PC-3 (cell line): Measurements from ENCODE around the gene VPS35L. TPM values are rescaled to one million over a fixed set of nuclear protein-coding genes. Genes with fewer than 3 reads are reported as not detected.

Experiments used
- ATAC-seq: fragments of 200-7000 bp; cut with Tn5 transposase; 2 replicates; pipeline ENCODE4 v1.9.1; 2020; ENCODE audit warnings: mild to moderate bottlenecking, moderate library complexity
- BruUV-seq: library from RNA; stranded (reverse); fragments of 400-500 nt; replicated peaks from 2 replicates; lab custom pipeline; 2021; lab: Mats Ljungman, UMichigan
- CTCF ChIA-PET: fragments of 300-600 bp; sonication (Branson Sonifier 250); formaldehyde crosslinking; loops from one replicate; lab custom pipeline; 2022; ENCODE audit warnings: antibody characterized with exemption; lab: Charles Lee
- POLR2A ChIA-PET: fragments of 300-600 bp; sonication (Branson Sonifier 250); formaldehyde crosslinking; loops from one replicate; lab custom pipeline; 2022; ENCODE audit warnings: antibody characterized with exemption; ENCODE audit not compliant: unreplicated experiment; lab: Charles Lee
- DNase-seq: peaks from one replicate; pipeline ENCODE4 v3.0.0-alpha.2; 2015
- H2AFZ ChIP-seq: fragments of 300-600 bp; sonication (generic); 2 replicates; pipeline ENCODE4 v1.6.0; 2016; ENCODE audit warnings: antibody characterized with exemption, low read length
- H3F3A ChIP-seq: fragments of 300-600 bp; sonication (generic); one replicate; pipeline ENCODE4 v1.6.0; 2017; ENCODE audit warnings: antibody characterized with exemption, low read length, control low read depth, mild to moderate bottlenecking; ENCODE audit not compliant: unreplicated experiment
- H3K27ac ChIP-seq: fragments of 300-600 bp; sonication (generic); 2 replicates; pipeline ENCODE4 v1.5.1; 2016; ENCODE audit warnings: mild to moderate bottlenecking, low read length
- H3K27me3 ChIP-seq: fragments of 300-600 bp; sonication (generic); 2 replicates; pipeline ENCODE4 v1.6.1; 2016; ENCODE audit warnings: low read length, mixed read lengths
- H3K36me3 ChIP-seq: fragments of 300-600 bp; sonication (generic); 2 replicates; pipeline ENCODE4 v1.6.1; 2016; ENCODE audit warnings: low read depth, mixed run types, low read length, mixed read lengths
- H3K4me1 ChIP-seq: fragments of 300-600 bp; sonication (generic); 2 replicates; pipeline ENCODE4 v1.5.1; 2016; ENCODE audit warnings: low read length; ENCODE audit not compliant: insufficient read depth
- H3K4me2 ChIP-seq: fragments of 300-600 bp; sonication (generic); 2 replicates; pipeline ENCODE4 v1.6.0; 2016; ENCODE audit warnings: low read length
- H3K4me3 ChIP-seq: fragments of 300-600 bp; sonication (generic); 2 replicates; pipeline ENCODE4 v1.5.1; 2016; ENCODE audit warnings: mild to moderate bottlenecking, low read length, mixed read lengths
- H3K79me2 ChIP-seq: fragments of 300-600 bp; sonication (generic); 2 replicates; pipeline ENCODE4 v1.6.1; 2017; ENCODE audit warnings: low read length, mixed read lengths
- H3K9ac ChIP-seq: fragments of 300-600 bp; sonication (generic); 2 replicates; pipeline ENCODE4 v1.6.0; 2016; ENCODE audit warnings: mild to moderate bottlenecking, low read length
- H3K9me2 ChIP-seq: fragments of 300-600 bp; sonication (generic); replicated peaks from 2 replicates; pipeline ENCODE4 v1.6.1; 2016; ENCODE audit warnings: mixed run types, low read length, mixed read lengths
- H3K9me3 ChIP-seq: fragments of 300-600 bp; sonication (generic); 2 replicates; pipeline ENCODE4 v1.6.1; 2016; ENCODE audit warnings: low read length, mixed read lengths
- H4K20me1 ChIP-seq: fragments of 300-600 bp; sonication (generic); 2 replicates; pipeline ENCODE4 v1.6.1; 2016; ENCODE audit warnings: low read length, mixed read lengths
- CTCF ChIP-seq: fragments of 300-600 bp; sonication (generic); conservative IDR thresholded peaks from 2 replicates; pipeline ENCODE4 v1.5.1; 2017; ENCODE audit warnings: antibody characterized with exemption, low read depth, mild to moderate bottlenecking, low read length
- EZH2 ChIP-seq: fragments of 300-600 bp; sonication (generic); IDR thresholded peaks from one replicate; pipeline ENCODE4 v1.6.1; 2017; ENCODE audit warnings: antibody characterized with exemption, mild to moderate bottlenecking, low read length; ENCODE audit not compliant: unreplicated experiment
- EZH2phosphoT487 ChIP-seq: fragments of 300-600 bp; sonication (generic); IDR thresholded peaks from 2 replicates; pipeline ENCODE4 v1.6.1; 2018; ENCODE audit warnings: mild to moderate bottlenecking, antibody characterized with exemption, low read length, borderline replicate concordance
- intact Hi-C: fragments of 100-400 bp; cut with micrococcal nuclease; formaldehyde crosslinking; loops from 2 replicates; pipeline ENCODE4 v1.9.0; 2023
- total RNA-seq: library from RNA; depleted of rRNA; stranded (reverse); fragments of >200 nt; gene quantifications from 2 replicates; pipeline ENCODE4 v1.2.3, GENCODE V29; 2014

Gene VPS35L
- total RNA-seq, 1 experiment from 2014 or later = 2.9 TPM

- H4K20me1 ChIP-seq = no peaks in the 10 kb centered on the region
- H3K4me1 ChIP-seq = peaks cover 41% of the 10 kb centered on the region
- H3K27me3 ChIP-seq = no peaks in the 10 kb centered on the region
- DNase-seq (no peak), ATAC-seq (no peak)
- POLR2A ChIA-PET = no interaction called here
- TF ChIP-seq EZH2 (no peak), CTCF (no peak), EZH2phosphoT487 (no peak)
- 0 out of 2 replicates have a peak, but pooled peaks cover 4% of the 10 kb centered on the region for H3K79me2 ChIP-seq
- CTCF ChIA-PET = no interaction called here
- BruUV-seq = no TSS peak
- intact Hi-C loops = loop anchor here (5.0 kb wide), 3 partner anchors 54 to 189 kb away; no protein-coding TSS in a partner anchor
- H3F3A ChIP-seq = no peaks in the 10 kb centered on the region
- H3K4me3 ChIP-seq = no peak overlapping the region
- no peak overlapping the region for H2AFZ ChIP-seq
- H3K9ac ChIP-seq = no peak overlapping the region
- H3K9me3 ChIP-seq = no peaks in the 10 kb centered on the region
- H3K4me2 ChIP-seq = no peak overlapping the region
- no peak overlapping the region for H3K27ac ChIP-seq
- no peaks in the 10 kb centered on the region for H3K9me2 ChIP-seq
- H3K36me3 ChIP-seq = peaks cover 5% of the 10 kb centered on the region; the same call in 1 of the 2 replicates
Observed at GRCh38 chr16:19698480-19699465, 143.3 kb downstream of the VPS35L start.

- BruUV-seq = no TSS peak
- TF ChIP-seq EZH2phosphoT487 (no peak), EZH2 (no peak), CTCF (no peak)
- 0 out of 2 replicates have a peak, but pooled peaks cover 4% of the 10 kb centered on the region for H3K79me2 ChIP-seq
- ATAC-seq (no peak), DNase-seq (no peak)
- H4K20me1 ChIP-seq = no peaks in the 10 kb centered on the region
- H2AFZ ChIP-seq = no peak overlapping the region
- POLR2A ChIA-PET = no interaction called here
- intact Hi-C loops = loop anchor here (5.0 kb wide), 3 partner anchors 53 to 188 kb away; no protein-coding TSS in a partner anchor
- no peaks in the 10 kb centered on the region for H3K9me3 ChIP-seq
- peaks cover 41% of the 10 kb centered on the region for H3K4me1 ChIP-seq
- no peak overlapping the region for H3K9ac ChIP-seq
- peaks cover 8% of the 10 kb centered on the region; the same call in 1 of the 2 replicates for H3K36me3 ChIP-seq
- H3K9me2 ChIP-seq = no peaks in the 10 kb centered on the region
- H3K4me2 ChIP-seq = no peak overlapping the region
- no peaks in the 10 kb centered on the region for H3F3A ChIP-seq
- CTCF ChIA-PET = no interaction called here
- no peak overlapping the region for H3K4me3 ChIP-seq
- H3K27ac ChIP-seq = no peak overlapping the region
- H3K27me3 ChIP-seq = no peaks in the 10 kb centered on the region
Observed at GRCh38 chr16:19699472-19699871, 144.0 kb downstream of the VPS35L start.
